DND-41 (cell line): ENCODE data around the gene IGSF9.

Experiments used
- ATAC-seq: fragments of 200-7000 bp; cut with Tn5 transposase; 3 replicates; pipeline ENCODE4 v1.9.1; 2021; ENCODE audit warnings: low read depth; ENCODE audit not compliant: insufficient read depth
- DNase-seq: peaks from one replicate; pipeline ENCODE4 v3.0.0-alpha.2; 2020
- H2AFZ ChIP-seq: 2 replicates; pipeline ENCODE4 v1.6.0; 2012; ENCODE audit warnings: low read depth, low read length
- H3K27ac ChIP-seq: 2 replicates; pipeline ENCODE4 v1.5.1; 2012; ENCODE audit warnings: low read length, inconsistent platforms
- H3K27me3 ChIP-seq: fragments of 200-600 bp; sonication (generic); 2 replicates; pipeline ENCODE4 v1.6.0; 2012; ENCODE audit warnings: low read length, mild to moderate bottlenecking, inconsistent platforms; ENCODE audit not compliant: insufficient read depth, poor library complexity
- H3K36me3 ChIP-seq: 2 replicates; pipeline ENCODE4 v1.5.1; 2012; ENCODE audit warnings: low read length, inconsistent platforms; ENCODE audit not compliant: insufficient read depth
- H3K4me1 ChIP-seq: 2 replicates; pipeline ENCODE4 v1.5.1; 2012; ENCODE audit warnings: mild to moderate bottlenecking, low read length; ENCODE audit not compliant: insufficient read depth
- H3K4me2 ChIP-seq: 2 replicates; pipeline ENCODE4 v1.6.0; 2012; ENCODE audit warnings: mild to moderate bottlenecking, moderate library complexity, low read length, inconsistent platforms; ENCODE audit not compliant: insufficient read depth
- H3K4me3 ChIP-seq, 2 experiments: fragments of 200-600 bp in 1 of 2; shearing (Covaris generic) in 1 of 2; 2 replicates each; pipeline ENCODE4 v1.5.1; 2012 to 2016; ENCODE audit warnings: inconsistent platforms in 2 of 2, low read length in 2 of 2, mild to moderate bottlenecking in 2 of 2, low read depth in 1 of 2, moderate library complexity in 1 of 2
- H3K79me2 ChIP-seq: 2 replicates; pipeline ENCODE4 v1.6.0; 2012; ENCODE audit warnings: low read length, inconsistent platforms; ENCODE audit not compliant: insufficient read depth
- H3K9ac ChIP-seq: 2 replicates; pipeline ENCODE4 v1.6.0; 2012; ENCODE audit warnings: low read depth, mild to moderate bottlenecking, inconsistent platforms, low read length, moderate library complexity
- H3K9me3 ChIP-seq: 2 replicates; pipeline ENCODE4 v1.5.1; 2012; ENCODE audit warnings: low read length, moderate library complexity, mild to moderate bottlenecking, inconsistent platforms; ENCODE audit not compliant: insufficient read depth, severe bottlenecking
- H4K20me1 ChIP-seq: 2 replicates; pipeline ENCODE4 v1.6.0; 2012; ENCODE audit warnings: low read length; ENCODE audit not compliant: insufficient read depth
- EZH2 ChIP-seq: IDR thresholded peaks from 3 replicates; pipeline ENCODE4 v1.6.1; 2012; ENCODE audit warnings: borderline replicate concordance, low read depth, mild to moderate bottlenecking, moderate library complexity, low read length, inconsistent platforms; ENCODE audit not compliant: severe bottlenecking
- TF ChIP-seq, protein P1 (sequence below): IDR thresholded peaks from 2 replicates; pipeline ENCODE4 v1.5.1; 2012; ENCODE audit warnings: borderline replicate concordance, low read length, moderate library complexity, mild to moderate bottlenecking; ENCODE audit not compliant: poor library complexity, severe bottlenecking; ENCODE audit errors: extremely low read depth

IGSF9 gene

DNA sequence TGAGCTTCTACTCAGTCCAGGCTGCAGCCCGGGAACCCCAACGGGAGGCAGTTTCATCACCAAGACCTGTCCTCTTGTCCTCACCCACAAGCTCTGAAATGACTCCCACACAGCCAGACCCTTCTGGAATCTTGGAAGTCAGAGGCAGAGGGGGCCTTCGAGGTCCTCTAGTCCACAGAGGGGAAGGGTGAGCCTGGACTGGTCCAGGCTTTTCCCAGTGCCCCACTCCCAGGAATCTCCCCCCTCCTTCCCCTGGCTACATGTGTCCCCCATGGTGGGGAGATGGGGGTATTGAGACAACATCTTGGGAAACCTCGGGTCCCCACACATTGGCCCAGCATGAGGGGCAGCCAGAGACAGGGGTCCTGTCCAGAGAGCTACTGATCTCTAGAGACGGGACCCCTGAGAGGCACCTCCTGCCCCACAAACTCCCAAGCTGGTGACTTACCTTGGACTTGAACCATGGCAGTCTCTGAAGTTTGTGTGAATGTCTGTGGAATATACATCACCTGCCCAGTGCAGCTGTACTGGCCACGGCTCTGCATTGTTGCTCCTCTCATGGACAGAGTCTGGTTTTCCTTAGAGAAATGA lies 28.0 kb upstream of the IGSF9 start:
- H3K4me1 ChIP-seq = no peaks in the 10 kb centered on the region
- H3K9me3 ChIP-seq = no peaks in the 10 kb centered on the region
- H3K4me3 ChIP-seq = no peak overlapping the region
- no peaks in the 10 kb centered on the region for H3K79me2 ChIP-seq
- H3K27me3 ChIP-seq = peaks cover 39% of the 10 kb centered on the region
- no peak for TF ChIP-seq EZH2
- TF ChIP-seq, protein P1, sequence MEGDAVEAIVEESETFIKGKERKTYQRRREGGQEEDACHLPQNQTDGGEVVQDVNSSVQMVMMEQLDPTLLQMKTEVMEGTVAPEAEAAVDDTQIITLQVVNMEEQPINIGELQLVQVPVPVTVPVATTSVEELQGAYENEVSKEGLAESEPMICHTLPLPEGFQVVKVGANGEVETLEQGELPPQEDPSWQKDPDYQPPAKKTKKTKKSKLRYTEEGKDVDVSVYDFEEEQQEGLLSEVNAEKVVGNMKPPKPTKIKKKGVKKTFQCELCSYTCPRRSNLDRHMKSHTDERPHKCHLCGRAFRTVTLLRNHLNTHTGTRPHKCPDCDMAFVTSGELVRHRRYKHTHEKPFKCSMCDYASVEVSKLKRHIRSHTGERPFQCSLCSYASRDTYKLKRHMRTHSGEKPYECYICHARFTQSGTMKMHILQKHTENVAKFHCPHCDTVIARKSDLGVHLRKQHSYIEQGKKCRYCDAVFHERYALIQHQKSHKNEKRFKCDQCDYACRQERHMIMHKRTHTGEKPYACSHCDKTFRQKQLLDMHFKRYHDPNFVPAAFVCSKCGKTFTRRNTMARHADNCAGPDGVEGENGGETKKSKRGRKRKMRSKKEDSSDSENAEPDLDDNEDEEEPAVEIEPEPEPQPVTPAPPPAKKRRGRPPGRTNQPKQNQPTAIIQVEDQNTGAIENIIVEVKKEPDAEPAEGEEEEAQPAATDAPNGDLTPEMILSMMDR = no peak
- H2AFZ ChIP-seq = no peak overlapping the region
- H3K27ac ChIP-seq = no peak overlapping the region
- H3K9ac ChIP-seq = no peak overlapping the region
- 0 out of 2 replicates have a peak, but pooled peaks cover 2% of the 10 kb centered on the region for H4K20me1 ChIP-seq
- DNase-seq (no peak), ATAC-seq (no peak)
- H3K36me3 ChIP-seq = no peaks in the 10 kb centered on the region
- H3K4me2 ChIP-seq = no peak overlapping the region

DNA sequence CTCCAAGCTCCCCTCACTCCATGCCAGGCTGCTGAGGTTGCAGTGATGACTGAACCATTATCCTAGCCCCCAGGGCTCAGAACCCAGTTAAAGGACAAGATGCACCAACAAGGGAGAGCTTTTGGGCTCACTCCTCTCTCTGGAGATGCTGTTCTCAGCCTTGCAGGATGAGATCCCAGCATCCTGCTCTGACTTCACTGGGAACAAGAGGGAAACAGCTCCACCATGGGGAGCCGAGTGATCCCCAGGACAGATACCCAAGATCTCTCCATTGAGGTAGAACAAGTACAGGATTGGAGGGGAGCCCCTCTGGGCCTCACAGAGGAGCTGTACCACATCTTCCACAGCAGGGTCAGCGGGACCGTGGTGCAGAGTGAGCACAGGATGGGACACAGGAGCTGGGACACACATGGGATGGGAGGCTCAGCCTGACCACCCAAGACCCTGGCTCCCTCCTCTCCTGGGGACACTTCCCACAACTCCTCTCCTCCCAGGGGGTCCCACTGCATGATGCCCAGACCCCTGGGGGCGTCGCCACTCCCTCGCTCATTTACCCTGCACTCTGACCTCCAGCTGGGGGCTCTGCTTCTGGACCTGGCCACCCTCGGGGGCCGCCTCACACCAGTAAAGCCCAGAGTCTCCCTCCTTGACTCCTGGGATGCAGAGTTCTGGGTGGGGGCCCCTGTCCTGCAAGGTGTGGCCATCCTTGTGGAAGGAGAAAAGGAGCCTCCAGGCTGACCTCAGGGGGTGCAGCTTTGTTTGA lies 27.2 kb upstream of the IGSF9 start:
- Histone ChIP-seq H3K27ac (no peak overlapping the region), H4K20me1 (0 out of 2 replicates have a peak, but pooled peaks cover 2% of the 10 kb centered on the region), H3K27me3 (peaks cover 43% of the 10 kb centered on the region), H3K79me2 (no peaks in the 10 kb centered on the region), H3K36me3 (no peaks in the 10 kb centered on the region), H3K4me3 (no peak overlapping the region), H3K9ac (no peak overlapping the region), H2AFZ (no peak overlapping the region), H3K9me3 (no peaks in the 10 kb centered on the region), H3K4me2 (no peak overlapping the region), H3K4me1 (no peaks in the 10 kb centered on the region)
- DNase-seq = no peak
- no peak for ATAC-seq
- TF ChIP-seq EZH2 = no peak
- TF ChIP-seq, protein P1 = no peak

DNA sequence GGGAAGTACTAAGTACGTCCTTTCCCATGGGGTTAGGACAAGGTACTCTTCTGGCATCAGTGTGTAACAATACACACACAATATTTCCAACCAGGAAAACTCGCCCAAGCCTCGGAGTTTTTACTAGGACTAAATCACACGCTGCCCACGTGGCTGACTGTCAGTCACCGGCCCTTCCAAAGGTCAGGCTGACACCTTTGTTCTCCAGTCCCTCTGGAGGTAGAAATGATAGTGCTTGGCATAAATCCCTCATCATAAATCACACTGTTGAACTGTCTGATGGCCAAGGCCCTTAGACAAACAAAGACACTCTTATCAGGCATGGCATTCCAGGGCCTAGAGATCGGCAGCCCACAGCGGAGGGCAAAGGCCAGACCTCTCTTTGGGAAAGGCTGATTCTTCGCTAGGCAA lies 25.5 kb upstream of the IGSF9 start:
- Histone ChIP-seq H3K79me2 (no peaks in the 10 kb centered on the region), H3K9ac (no peak overlapping the region), H3K4me3 (no peak overlapping the region), H2AFZ (no peak overlapping the region), H3K36me3 (no peaks in the 10 kb centered on the region), H3K9me3 (no peaks in the 10 kb centered on the region), H3K27me3 (peaks cover 40% of the 10 kb centered on the region), H3K27ac (no peak overlapping the region), H4K20me1 (no peaks in the 10 kb centered on the region), H3K4me1 (no peaks in the 10 kb centered on the region), H3K4me2 (no peak overlapping the region)
- no peak for DNase-seq
- no peak for ATAC-seq
- no peak for TF ChIP-seq EZH2
- TF ChIP-seq, protein P1 = no peak
